Epidermal melanocyte (primary cell): ENCODE measurements around the gene WDR73.
"Not testable (repeated sequence)": the region's sequence is repeated elsewhere in the genome, so short reads cannot be mapped to it uniquely, and the experiment has no call there.

Experiments
- DNase-seq: peaks from one replicate; pipeline ENCODE4 v3.0.0; 2011; ENCODE audit warnings: low spot score; ENCODE audit not compliant: insufficient read length

Gene WDR73

GRCh38 chr15:84653910-84654688, at the start of gene WDR73:
WDR73 (minus strand) TSS chr15:84654283; CDS start chr15:84654274, 9 bp downstream.
- DNase-seq, result peak; percentile 74

- no peak for DNase-seq
These were observed 49.7 kb upstream of the WDR73 start for GRCh38 chr15:84703808-84704207.

- DNase-seq, result peak; percentile 33
These were observed 48.9 kb upstream of the WDR73 start for GRCh38 chr15:84702961-84703482.

GRCh38 chr15:84699538-84700191, 45.6 kb upstream of the WDR73 start:
- no peak for DNase-seq

- no peak for DNase-seq
These were observed 43.3 kb upstream of the WDR73 start for GRCh38 chr15:84697236-84697990.

GRCh38 chr15:84696757-84697156, 42.7 kb upstream of the WDR73 start:
- DNase-seq, result no peak

GRCh38 chr15:84690342-84690741, 36.3 kb upstream of the WDR73 start:
- no peak for DNase-seq

- DNase-seq, result no peak
These were observed 35.8 kb upstream of the WDR73 start for GRCh38 chr15:84689858-84690257.

- not testable (repeated sequence) for DNase-seq
These were observed 32.4 kb upstream of the WDR73 start for GRCh38 chr15:84686446-84686845.

GRCh38 chr15:84685304-84685703, 31.2 kb upstream of the WDR73 start:
- DNase-seq, result no peak

GRCh38 chr15:84684092-84684491, 30.0 kb upstream of the WDR73 start:
- DNase-seq, result no peak

- DNase-seq, result no peak
These were observed 27.7 kb upstream of the WDR73 start for GRCh38 chr15:84681831-84682230.

- no peak for DNase-seq
These were observed 17.1 kb upstream of the WDR73 start for GRCh38 chr15:84671211-84671610.

- no peak for DNase-seq
These were observed 15.6 kb upstream of the WDR73 start for GRCh38 chr15:84669726-84670125.

- DNase-seq, result no peak
These were observed 14.3 kb upstream of the WDR73 start for GRCh38 chr15:84668221-84668982.

GRCh38 chr15:84666373-84666772, 12.3 kb upstream of the WDR73 start:
- no peak for DNase-seq

GRCh38 chr15:84661001-84661400, 6.9 kb upstream of the WDR73 start:
- DNase-seq, result no peak

GRCh38 chr15:84659904-84660781, 6.1 kb upstream of the WDR73 start:
- DNase-seq, result no peak

- DNase-seq, result no peak
These were observed 4.8 kb upstream of the WDR73 start for GRCh38 chr15:84658788-84659411.
